Measurements from ENCODE around the gene SMIM38.

- TF ChIP-seq CTCF (IDR thresholded peaks at IDR 0.05) = no peak
- peak; percentile 19 to 24 (median 23) for TF ChIP-seq POLR2A (IDR thresholded peaks at IDR 0.05)
These were observed 39.9 kb upstream of the SMIM38 start for GRCh38 chr11:69115586-69116560.

All from body of pancreas (tissue), 4 donors.